ENCODE measurements around the gene SHROOM4. TPM values are rescaled to one million over a fixed set of nuclear protein-coding genes. Genes with fewer than 3 reads are reported as not detected.

SHROOM4 gene
- total RNA-seq, 1 experiment from 2014 or later, result 2.1 TPM

- peaks cover 56 to 63% of the 10 kb centered on the region in 2 experiments for H3K9me3 Mint-ChIP-seq
- H3K79me2 ChIP-seq (ENCODE audit: insufficient read depth, low read length), result no peaks in the 10 kb centered on the region
- no peak for DNase-seq
- no peaks in the 10 kb centered on the region for H3K23me2 ChIP-seq (ENCODE audit: insufficient read length, low read depth, low read length, poor library complexity, severe bottlenecking)
- H3K4me2 ChIP-seq (ENCODE audit: insufficient read depth, insufficient read length, low read length), result no peak overlapping the region
- no peak overlapping the region for H3K4ac ChIP-seq (ENCODE audit: low read depth, low read length)
- no peak for TF ChIP-seq CTCF (conservative IDR thresholded peaks at IDR 0.05)
- no peak overlapping the region for H3K14ac ChIP-seq (ENCODE audit: insufficient read depth, low read length)
- H3K36me3 Mint-ChIP-seq (ENCODE audit: insufficient read depth in 1 of 3, low read depth in 3 of 3), result peaks cover 0 to 9% (median 5%) of the 10 kb centered on the region in 3 experiments; a peak in 6 of 7 replicates
- peaks cover 6% of the 10 kb centered on the region; the same call in 1 of the 2 replicates for H3K4me1 ChIP-seq (ENCODE audit: insufficient read depth, low read length)
- no peaks in the 10 kb centered on the region for H4K20me1 ChIP-seq (ENCODE audit: control insufficient read depth, insufficient read depth, insufficient read length)
- no peak overlapping the region for H4K5ac ChIP-seq (ENCODE audit: insufficient read length, low read depth, low read length)
- no peak overlapping the region for H3T11ph ChIP-seq (ENCODE audit: low read length)
- H2AK5ac ChIP-seq (ENCODE audit: insufficient read length, low read length), result no peak overlapping the region
- H3K18ac ChIP-seq (ENCODE audit: insufficient read length, low read depth, low read length), result no peak overlapping the region
- no peaks in the 10 kb centered on the region; the same call in 1 of the 2 replicates for H3K27me3 Mint-ChIP-seq (ENCODE audit: low read depth)
- H2BK120ac ChIP-seq (ENCODE audit: low read depth, low read length, poor library complexity, severe bottlenecking), result no peak overlapping the region
- WGBS (ENCODE audit: extremely low coverage, insufficient read length, low lambda C conversion rate), result no CpG with 5 or more reads among the region's 4 CpGs
- no peak overlapping the region for H2AFZ ChIP-seq (ENCODE audit: low read length)
- H2BK15ac ChIP-seq (ENCODE audit: low read depth, low read length), result no peak overlapping the region
- H3K56ac ChIP-seq (ENCODE audit: insufficient read length, low read depth, low read length), result no peak overlapping the region
- H3K9ac ChIP-seq (ENCODE audit: extremely low read depth, insufficient read length, low read length), result no peak overlapping the region
- H3K27ac ChIP-seq (ENCODE audit: insufficient read length, low read depth, low read length), result no peak overlapping the region
- H3K4me1 Mint-ChIP-seq, result peaks cover 42% of the 10 kb centered on the region in 2 experiments
- H2BK20ac ChIP-seq (ENCODE audit: low read depth, low read length, poor library complexity, severe bottlenecking), result no peak overlapping the region
- H2BK5ac ChIP-seq (ENCODE audit: insufficient read length, low read length), result no peak overlapping the region
- H3K23ac ChIP-seq (ENCODE audit: insufficient read length, low read depth, low read length), result no peak overlapping the region
- no peak overlapping the region for H2BK12ac ChIP-seq (ENCODE audit: insufficient read length, low read depth, low read length)
- no peaks in the 10 kb centered on the region for H3K79me1 ChIP-seq (ENCODE audit: insufficient read depth, low read depth, low read length, poor library complexity, severe bottlenecking)
- no peak overlapping the region for H3K27ac Mint-ChIP-seq
- no peaks in the 10 kb centered on the region for H3K9me3 ChIP-seq (ENCODE audit: control insufficient read depth, low read depth, low read length)
- H3K27me3 ChIP-seq (ENCODE audit: insufficient read depth, low read length), result no peaks in the 10 kb centered on the region
- no peak overlapping the region for H4K91ac ChIP-seq (ENCODE audit: insufficient read length, low read depth, low read length)
- H4K8ac ChIP-seq (replicated peaks; ENCODE audit: insufficient read length, low read depth, low read length), result no peak overlapping the region
- H3K4me3 Mint-ChIP-seq, result no peak overlapping the region
Measured at GRCh38 chrX:50716706-50717105, 97.3 kb downstream of the SHROOM4 start.
